GM19395 (cell line): ENCODE data around the gene TNFRSF21.
A peak's percentile ranks its signal among the peaks of the same experiment; 100 is the strongest.

Source experiments
- ATAC-seq: cut with Tn5 transposase; IDR thresholded peaks from one replicate; pipeline ENCODE4 v1.9.1; 2021; ENCODE audit warnings: mild to moderate bottlenecking, moderate library complexity; ENCODE audit not compliant: unreplicated experiment

Gene TNFRSF21

DNA sequence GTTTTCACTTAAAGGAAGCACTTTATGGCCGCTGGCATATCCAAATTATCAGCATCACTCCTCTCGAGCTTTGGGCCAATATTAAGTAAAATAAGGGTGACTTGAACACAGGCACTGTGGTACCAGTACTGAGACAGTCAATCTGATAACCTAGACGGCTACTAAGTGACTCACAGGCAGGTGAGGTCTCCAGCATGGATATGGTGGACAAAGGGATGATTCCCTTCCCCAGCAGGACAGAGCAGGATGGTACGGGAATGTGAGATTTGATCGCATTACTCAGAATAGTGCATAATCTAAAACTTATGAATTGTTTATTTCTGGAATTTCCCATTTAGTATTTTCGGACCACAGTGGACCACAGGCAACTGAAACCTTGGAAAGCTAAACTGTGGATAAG, 55.7 kb downstream of the TNFRSF21 start:
- no peak for ATAC-seq

DNA sequence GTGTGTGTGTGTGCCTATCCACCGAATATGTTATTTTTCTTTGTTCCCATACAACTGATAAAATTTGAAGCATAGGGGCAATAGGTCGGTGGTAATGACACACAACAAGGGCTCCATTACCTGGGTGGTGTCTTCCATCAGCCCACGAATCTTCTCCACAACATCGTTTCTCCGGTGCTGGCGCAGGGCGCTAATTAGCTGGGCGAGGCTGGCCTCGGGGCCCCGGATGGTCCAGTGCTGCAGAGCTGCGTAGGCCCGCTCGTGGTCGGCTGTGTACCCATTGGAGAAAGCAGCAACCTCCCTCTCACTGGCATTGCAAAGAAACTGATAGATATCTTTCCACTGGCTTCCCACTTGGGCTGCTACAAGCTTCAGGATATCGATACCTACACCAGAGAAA, 56.6 kb downstream of the TNFRSF21 start:
- ATAC-seq, result no peak

DNA sequence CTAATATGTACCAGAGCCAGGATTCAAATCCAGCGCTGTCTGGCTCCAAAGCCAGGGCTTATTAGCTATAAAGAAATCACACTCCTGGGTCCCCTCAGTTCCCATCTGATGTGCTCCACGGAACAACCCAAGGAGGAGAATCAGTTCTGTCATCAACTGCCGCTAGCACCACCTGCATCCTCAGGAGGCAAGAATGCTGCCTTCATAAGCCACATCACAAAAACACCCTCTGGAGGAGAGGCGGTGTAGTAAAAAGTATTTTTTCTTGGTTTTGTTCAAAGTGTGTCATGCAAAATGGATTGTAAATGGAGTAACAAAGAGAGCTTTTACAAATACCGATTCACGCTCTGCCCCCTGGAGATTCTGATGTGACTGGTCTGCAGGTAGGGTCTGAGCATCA, 57.1 kb downstream of the TNFRSF21 start:
- no peak for ATAC-seq

DNA sequence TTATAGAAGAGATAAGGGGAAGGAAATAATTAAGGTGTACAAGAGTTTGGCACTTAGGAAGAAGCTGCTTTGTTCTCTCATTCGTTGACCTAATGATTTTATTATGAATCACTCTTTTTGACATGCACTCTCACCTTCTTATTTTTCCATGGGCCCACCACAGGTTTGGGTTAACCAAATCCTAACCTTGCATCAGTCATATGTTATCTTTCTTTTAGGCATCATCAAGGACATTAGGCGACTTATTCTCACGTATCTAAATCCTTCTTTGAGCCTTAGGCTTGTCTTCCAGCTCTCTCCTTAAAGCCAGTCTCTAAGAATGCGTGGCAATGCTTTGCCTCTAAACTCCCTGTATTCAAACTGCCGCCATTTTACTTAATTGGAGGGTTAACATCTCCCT, 58.3 kb downstream of the TNFRSF21 start:
- ATAC-seq, result no peak

DNA sequence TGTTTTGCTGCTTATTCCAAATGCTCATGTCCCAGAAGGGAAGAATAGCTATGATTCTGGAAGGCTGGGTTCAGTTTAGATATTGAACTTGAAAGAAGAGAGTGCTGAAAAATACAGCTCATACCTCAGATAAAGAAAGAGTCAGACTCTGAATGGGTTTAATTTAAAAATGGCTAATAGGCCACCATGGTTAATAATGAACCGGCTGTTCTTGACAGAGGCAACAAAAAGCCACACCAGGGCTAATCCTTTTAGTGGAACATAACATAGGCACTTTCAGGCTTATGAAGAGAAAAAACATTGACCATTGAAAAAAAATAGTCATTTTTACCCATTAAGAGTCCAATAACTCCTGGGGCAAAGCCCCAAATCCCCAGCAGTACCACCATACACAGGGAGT, 59.4 kb downstream of the TNFRSF21 start:
- no peak for ATAC-seq

DNA sequence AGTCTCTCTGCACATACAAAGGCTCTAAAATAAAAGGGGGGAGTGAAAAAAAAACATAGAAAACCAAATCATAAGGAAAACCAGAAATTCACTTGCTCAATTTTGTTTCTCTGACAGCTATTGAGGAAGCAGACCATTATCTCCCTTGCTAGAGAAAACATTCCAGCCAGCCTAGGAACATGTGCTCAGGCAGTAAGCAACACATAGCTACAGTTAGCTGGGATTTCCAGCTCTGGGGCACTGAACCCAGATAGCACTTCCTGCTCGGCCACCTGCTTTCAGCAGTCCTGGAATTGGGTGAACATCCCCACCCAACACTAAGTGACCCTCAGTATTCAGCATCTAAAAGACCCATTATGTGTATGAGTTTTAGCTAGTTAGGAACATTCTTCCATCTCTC, 61.3 kb downstream of the TNFRSF21 start:
- ATAC-seq, result no peak

DNA sequence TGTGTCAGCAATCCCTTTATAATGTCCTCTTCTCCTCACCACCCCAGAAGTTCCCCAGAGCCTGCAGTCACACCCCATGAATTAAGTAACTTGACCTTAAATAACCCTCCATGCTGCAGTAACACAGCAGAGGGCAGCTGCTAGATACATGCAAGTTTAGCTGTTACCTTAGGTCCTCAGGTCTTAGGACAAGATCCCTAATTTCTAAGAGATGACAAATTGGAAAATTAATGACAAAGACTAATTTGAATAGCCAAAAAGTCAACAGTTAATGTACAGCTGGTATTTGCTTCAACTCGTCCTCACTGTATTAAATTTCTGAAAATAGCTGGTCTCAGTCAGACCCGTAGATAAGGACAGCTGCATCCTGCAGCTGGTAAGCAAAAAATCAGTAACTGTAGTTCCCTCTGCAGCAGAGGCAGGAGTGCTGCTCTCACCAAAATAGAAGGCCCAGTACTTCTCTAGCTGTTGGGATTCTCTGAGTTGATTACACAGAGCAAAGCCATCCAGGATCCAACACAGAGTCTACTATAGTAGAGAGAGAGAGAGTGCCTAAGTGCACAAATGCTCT, 62.4 kb downstream of the TNFRSF21 start:
- ATAC-seq, result peak; percentile 63

DNA sequence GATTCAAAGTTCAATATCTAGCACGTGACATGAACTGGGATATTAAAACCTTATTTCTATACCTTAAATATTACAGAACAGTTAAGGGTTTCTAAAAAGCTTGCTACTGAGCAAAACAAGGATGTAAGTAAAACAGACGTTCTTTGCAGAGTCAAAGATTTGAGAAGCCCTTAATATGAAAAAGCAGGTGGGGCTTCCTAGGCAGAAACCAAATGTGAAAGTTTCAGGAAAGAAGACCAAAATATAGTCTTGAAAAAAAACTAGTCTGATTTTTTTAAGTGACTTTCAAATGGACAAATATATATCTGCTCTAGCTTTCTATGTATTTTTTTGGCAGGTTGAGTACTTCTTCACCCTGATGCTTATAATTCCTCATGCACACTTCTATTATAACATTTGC, 63.2 kb downstream of the TNFRSF21 start:
- ATAC-seq, result no peak

DNA sequence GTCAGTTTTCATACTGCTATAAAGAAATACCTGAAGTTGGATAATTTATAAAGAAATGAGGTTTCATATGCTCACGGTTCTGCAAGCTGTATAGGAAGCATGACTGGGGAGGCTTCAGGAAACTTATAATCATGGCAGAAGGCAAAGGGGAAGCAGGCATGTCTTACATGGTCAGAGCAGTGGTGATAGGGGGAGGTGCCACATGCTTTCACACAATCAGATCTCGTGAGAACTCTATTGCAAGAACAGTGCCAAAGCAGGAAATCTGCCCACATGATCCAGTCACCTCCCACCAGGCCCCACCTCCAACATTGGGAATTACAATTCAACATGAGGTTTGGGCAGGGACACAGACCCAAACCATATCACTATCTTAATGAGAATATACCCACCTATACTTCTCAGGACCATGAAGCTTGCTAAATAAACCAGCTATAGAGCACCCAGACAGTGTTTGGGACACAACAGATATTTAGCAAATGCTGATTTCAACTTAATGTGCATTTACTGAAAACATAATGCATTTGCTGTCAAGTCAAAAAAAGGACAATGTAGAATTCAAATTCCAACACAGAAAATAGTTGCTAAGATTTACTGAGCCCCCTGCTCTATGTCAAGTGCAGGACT, 63.8 kb downstream of the TNFRSF21 start:
- no peak for ATAC-seq

DNA sequence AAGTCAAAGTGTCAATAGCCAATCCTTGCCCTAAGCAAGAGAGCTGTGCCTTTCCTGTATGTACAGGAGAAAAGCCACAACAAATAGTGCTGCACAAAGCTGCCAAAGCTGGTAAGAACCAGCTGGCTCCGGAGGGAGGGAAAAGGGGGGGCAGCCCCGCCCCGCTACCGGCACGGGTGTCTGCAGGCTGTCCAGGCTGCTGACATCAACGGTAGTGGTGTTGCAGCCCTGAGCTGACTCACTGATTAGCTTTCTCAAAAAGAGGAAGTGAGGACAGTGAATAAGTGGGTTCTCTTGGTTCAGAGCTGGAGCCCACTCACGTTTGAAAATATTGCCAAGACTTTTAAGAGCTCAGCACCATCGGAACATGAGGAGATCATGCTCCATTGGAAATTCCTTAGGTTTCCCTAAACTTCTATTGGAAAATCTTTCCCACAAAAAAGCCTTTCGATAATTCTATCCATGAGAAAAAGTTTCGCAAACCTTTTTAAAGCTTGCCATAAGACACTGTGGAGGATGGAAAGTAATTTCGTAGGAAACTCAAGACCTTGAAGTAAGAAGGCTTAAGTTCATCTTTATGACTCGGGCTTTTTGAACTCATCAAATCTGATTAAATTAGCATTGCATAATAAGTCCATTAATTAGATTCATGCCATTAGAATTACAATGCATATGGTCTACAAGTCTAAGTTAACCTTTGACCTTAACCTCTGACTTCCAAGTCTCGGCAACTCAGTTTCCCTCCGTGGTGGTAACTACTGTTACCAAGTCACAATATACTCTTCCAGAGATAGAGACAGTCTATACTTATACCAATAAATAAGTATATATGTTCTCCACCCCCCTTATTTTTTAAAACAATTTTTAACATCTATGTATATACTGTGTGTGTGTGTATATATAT, 67.0 kb downstream of the TNFRSF21 start:
- peak; percentile 93 for ATAC-seq

DNA sequence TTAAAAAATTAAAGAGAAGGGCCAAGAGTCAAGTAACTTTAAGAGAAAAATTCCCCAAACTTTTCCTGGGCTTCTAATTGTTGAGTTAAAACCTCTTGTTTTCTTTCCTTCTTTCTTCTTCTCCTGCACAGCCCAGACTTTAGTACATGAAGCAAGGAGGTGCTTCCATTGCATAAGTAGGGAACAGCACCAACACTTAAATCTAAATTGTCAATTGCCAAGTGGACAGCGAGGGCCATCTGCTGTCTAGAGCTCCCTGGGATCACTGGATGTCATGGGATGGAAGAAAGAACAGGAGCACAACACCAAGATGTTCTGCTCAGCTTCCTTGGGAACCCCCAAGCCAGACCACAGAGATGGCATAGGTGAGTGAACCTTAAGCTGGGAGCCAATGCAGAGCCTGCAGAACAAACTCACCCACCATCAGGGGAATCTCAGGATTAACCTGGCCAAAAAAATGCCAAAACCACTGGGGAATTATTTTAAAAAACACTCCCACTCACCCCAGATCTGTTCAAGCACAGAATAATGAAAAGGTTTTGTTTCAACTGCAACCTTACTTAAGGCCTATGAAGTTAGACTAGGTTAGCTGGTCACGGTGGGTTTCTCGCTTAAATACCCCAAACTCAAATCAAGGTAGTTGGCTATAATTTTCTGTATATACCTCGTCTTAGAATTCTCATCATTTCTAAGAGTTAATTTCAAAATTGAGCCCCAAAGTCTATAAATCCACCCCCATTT, 67.8 kb downstream of the TNFRSF21 start:
- peak; percentile 7 for ATAC-seq

DNA sequence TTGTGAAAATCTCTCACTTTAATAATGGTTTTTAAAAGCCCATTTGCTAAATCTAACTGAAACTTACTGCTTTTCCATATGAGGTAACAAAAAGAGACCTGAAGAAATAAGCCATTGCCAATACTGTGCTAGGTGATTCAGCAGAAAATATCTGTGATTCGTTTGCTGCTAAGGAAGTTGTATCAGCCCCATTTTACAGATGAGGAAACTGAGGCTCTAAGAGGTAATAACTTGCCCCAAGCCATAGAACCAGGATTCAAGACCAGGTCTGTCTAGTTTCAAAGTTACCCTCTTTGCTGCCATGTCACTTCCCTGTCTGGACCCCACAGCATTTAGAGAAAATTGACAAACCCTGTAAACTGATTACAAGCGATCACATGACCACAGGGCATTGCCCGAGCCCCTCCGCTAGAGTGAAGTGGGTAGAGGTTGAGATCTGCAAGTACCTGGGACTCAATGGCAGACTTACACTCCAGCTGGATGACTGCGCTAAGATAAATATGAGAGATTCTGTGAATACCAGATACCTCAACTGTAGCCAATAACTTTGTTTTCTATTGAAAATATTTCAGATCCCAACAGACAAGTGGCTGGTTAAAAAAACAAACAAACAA, 69.3 kb downstream of the TNFRSF21 start:
- no peak for ATAC-seq

DNA sequence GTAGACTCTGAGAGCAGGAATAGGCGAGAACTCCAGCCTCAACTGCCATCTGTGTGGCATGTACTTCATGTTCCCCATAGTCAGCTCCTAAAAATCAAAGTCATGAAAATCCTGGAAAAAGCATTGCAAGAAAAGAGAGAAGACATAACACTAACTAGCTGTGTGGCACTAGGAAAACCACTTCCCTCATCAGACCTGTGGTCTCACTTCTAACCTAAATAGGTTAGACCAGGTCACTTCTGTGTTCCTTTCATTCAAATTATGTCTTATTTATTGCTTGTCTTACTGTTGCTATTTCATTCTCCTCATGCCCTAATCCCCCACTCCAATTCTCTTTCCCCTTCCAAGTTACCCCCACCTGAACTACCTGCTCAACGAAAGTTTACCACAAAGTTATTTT, 70.2 kb downstream of the TNFRSF21 start:
- no peak for ATAC-seq

DNA sequence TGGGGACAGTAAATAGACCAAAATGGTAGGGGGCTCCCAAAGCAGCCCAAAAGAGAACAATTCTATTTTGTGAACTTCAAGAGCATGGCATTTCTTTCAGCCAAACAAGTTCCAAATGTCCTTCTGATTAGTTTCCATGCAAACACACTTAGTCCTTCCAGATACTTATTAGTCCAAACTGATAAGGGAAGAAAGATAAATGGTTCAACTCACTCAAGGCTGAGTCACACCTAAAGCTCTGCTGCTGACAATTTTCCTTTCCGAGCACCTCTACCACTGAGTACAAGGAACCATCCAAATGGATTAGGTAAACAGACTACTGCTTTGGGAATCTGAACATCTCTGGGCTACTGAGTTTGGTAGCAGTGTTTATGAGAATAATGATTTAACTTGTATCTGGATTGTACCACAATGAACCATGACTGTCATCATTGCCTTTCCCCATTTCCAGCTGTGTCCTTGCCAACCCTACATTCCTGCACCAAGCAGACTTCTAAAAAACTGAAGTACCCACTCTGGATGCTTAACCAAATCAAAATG, 71.2 kb downstream of the TNFRSF21 start:
- ATAC-seq, result no peak

DNA sequence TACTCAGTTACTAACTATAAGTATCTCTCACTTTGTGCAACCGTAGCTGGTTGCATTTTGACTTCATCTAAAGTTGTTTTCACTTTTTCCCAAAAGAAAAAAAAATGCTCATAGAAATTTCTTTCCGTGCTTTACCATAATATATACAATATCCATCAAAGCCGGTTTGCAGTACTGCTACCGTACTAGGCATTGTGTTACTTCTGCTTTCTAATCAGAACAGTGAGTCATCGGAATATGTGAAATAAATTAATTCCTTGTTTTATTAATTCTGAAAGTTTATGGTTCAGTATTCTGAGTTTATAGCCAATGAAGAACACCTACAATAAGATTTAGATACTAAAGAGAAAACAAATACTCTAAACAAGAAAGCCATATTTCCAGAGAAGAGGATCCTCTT, 72.5 kb downstream of the TNFRSF21 start:
- no peak for ATAC-seq

DNA sequence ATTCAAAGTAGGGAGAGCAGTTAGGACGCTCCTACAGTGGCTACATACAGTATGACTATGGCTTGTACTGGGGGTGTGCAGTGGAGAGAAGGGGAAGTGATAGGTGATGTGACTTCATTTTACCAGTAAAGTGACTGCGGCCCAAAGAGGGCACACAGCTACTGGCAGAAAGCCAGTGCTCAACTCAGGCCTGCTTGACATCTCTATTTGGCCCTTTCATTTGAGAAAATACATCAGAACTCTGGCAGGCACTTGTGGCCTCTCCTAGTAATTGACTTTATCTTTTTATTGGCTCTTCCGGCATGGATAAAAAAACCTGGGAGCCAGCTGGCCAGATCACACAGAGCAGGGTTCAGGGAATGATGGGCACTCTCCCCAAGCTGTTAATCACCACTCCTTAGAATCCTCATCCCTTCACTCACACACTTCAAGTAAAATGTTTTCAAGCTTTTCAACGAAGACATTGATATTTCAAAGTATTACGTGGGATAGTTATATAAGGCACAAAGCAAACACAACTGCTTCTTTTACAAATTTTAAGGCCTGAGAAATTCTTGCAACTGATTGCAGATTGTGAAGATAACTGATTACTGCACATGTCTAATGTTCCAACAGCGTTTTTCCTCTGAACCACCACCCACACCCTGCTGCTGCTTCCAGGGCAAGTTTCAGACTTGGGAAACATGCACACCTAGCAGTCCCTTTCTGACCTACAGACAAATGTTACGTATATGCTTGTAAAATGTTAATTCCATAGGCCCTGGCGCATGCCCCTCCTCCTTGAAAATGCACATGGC, 73.5 kb downstream of the TNFRSF21 start:
- no peak for ATAC-seq

DNA sequence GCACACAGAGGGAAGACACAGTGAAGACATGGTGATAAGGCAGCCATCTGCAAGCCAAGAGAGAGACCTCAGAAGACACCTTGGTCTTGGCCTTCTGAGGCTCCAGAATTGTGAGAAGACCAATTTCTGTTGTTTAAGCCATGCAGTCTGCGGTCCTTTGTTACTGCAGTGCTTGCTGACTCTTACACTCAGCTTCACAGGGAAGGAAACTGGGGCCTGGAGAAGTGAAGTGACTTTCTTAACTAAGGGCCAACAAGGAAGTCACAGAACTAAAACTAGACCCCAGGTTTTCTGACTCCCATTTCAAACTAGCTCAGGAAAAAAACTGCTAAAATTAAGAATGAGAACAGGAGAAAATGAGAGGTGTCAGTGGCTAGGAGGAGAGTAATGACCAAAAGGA, 74.3 kb downstream of the TNFRSF21 start:
- no peak for ATAC-seq

DNA sequence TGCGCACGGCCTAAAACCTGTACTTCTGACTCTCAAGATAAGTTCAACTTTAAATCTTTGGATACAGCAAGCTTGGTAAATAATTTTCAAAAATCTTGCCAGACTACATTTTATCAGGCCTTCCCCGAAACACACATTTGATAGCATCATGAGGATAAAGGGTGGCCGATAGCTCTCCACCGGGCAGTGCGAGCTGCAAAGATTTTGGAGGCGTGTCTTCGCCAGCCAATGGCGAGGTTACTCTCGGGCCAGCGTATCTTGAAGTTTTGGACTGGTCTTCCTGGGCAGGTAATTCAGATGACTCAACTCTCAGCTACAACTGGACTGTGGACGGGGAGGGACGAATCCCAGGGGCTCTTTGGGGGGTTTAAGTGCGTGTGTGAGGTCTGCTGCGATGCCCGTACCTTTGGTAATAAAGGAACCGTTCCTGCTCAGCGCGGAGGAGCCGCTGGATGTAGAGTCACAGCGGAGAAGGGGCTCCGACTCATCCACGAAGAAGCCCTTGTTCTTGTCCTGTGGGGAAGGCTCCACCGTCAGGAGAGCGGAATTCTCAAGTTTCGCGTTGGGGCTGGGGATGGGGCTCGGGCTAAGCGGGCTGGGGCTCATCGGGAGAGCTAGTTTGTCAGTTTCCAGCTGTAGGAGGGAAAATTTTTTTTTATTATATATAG, 75.3 kb downstream of the TNFRSF21 start:
- no peak for ATAC-seq

DNA sequence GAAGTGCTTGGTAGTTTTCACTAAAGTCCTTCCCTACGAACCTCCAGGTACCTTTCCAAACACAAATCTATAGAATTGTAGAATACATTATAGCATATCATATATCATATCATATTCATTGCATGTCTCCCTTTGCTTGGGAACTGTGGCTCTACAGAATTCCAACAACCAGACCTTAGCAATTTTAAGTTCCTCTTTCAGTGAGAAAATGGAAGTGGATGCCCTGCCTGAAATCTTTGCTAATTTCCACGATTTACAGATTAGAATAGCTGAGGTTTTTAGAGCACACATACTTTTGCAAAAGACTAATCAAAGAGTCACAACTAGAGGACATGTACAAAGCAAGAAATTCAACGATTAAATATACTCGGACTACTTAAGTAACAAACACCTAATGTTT, 78.6 kb downstream of the TNFRSF21 start:
- no peak for ATAC-seq
